ENCODE data around the gene BEST4.
"Not testable (repeated sequence)": the region's sequence is repeated elsewhere in the genome, so short reads cannot be mapped to it uniquely, and the experiment has no call there.

The BEST4 gene

DNA sequence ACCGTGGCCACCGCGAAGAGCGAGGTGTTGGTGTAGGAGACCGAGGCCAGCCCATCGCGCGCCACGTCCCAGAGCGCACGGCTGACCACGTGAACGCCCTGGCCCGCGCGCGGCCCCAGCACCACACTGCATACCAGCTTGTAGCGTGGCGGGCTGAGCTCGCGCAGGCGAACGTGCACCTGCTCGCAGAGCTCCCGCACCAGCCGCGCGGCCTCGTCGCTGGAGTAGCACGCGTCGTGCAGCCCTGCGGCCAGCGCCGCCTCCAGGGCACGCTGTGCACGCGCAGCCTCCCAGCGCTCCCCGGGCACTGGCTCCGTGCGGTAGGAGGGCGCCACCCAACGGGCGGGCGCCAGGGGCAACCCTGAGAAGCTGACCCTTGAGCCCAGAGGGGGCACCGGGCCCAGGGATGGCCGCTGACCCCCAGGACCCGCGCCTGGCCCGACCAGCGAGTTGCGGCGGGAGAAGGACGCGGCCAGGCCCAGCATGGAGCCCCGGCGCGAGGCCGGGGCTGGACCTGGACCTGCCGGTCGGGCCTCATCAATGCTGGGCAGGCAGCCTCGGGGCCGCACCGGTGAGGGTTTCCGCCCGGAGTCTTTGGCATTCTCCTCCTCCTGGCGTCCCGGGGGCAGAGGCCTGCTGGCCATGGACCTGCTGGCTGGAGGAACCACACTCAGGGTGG lies 18.2 kb upstream of the BEST4 start:
- peak overlapping the region; percentile 63 for H3K4me2 ChIP-seq (ENCODE audit: low read length)
- peaks cover 52% of the 10 kb centered on the region for H3K36me3 ChIP-seq (ENCODE audit: insufficient read depth, low read length)
- H3K9me3 ChIP-seq (replicated peaks; ENCODE audit: low read length), result no peaks in the 10 kb centered on the region
- H3K9ac ChIP-seq (ENCODE audit: low read depth, low read length), result peak overlapping the region; percentile 97
- H3K4me1 ChIP-seq (ENCODE audit: control insufficient read depth, insufficient read depth, low read length), result peaks cover 81% of the 10 kb centered on the region
- no peaks in the 10 kb centered on the region for H3K27me3 ChIP-seq (ENCODE audit: control insufficient read depth, insufficient read depth, low read length)
- peak overlapping the region; percentile 43 for H3K4me3 ChIP-seq (ENCODE audit: low read length)

DNA sequence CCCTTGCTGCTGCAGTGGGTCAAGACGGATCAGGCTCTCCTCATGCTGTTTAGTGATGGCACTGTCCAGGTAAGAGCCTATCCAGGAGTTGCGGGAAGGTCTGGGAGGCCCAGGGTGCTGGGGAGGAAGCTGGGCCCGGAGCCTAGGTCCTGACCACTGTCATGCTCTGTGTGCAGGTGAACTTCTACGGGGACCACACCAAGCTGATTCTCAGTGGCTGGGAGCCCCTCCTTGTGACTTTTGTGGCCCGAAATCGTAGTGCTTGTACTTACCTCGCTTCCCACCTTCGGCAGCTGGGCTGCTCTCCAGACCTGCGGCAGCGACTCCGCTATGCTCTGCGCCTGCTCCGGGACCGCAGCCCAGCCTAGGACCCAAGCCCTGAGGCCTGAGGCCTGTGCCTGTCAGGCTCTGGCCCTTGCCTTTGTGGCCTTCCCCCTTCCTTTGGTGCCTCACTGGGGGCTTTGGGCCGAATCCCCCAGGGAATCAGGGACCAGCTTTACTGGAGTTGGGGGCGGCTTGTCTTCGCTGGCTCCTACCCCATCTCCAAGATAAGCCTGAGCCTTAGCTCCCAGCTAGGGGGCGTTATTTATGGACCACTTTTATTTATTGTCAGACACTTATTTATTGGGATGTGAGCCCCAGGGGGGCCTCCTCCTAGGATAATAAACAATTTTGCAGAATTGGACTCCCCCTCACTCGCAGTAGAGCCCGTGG lies 17.5 kb upstream of the BEST4 start:
- H3K9me3 ChIP-seq (replicated peaks; ENCODE audit: low read length), result no peaks in the 10 kb centered on the region
- H3K36me3 ChIP-seq (ENCODE audit: insufficient read depth, low read length), result peaks cover 50% of the 10 kb centered on the region
- H3K4me2 ChIP-seq (ENCODE audit: low read length), result no peak overlapping the region
- peaks cover 75% of the 10 kb centered on the region for H3K4me1 ChIP-seq (ENCODE audit: control insufficient read depth, insufficient read depth, low read length)
- no peak overlapping the region for H3K9ac ChIP-seq (ENCODE audit: low read depth, low read length)
- no peaks in the 10 kb centered on the region for H3K27me3 ChIP-seq (ENCODE audit: control insufficient read depth, insufficient read depth, low read length)
- no peak overlapping the region for H3K4me3 ChIP-seq (ENCODE audit: low read length)

DNA sequence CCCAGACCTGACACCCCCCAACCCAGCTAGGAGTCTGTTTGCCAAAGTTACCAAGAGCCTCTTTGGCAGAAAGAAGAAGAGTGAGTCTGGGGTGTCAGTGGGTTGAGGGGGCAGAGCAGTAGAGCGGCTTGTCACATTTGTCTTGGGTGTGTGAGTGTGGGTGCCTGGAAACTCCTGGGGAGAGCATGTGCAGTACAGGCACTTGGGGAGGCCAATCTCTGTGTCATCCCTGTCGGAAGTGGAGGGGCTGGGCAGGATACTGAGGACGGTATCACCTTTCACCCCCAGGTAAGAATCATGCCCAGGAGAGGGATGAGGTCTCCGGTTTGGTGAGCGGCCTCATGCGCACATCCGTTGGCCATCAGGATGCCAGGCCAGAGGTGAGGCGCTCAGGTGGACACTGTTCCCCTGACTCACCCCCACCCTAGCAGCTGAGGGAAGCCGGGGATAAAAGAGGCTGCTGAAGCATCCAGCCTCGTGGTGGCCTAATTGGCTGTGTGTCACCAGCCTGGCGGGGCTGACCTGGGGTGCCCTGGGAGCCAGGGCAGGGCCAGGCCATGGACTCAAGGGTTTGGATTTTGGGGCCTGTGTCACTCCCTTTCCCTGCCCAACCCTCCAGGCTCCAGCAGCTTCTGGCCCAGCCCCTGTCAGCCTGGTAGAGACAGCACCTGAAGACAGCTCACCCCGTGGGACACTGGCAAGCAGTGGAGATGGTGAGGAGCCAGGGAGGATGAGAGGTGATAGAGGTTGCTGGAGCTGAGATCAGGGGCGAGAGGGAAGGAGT lies 15.5 kb upstream of the BEST4 start:
- Histone ChIP-seq H3K4me3 (ENCODE audit: low read length) (peak overlapping the region; percentile 85), H3K36me3 (ENCODE audit: insufficient read depth, low read length) (peaks cover 49% of the 10 kb centered on the region), H3K4me2 (ENCODE audit: low read length) (peak overlapping the region; percentile 97), H3K9ac (ENCODE audit: low read depth, low read length) (peak overlapping the region; percentile 93), H3K4me1 (ENCODE audit: control insufficient read depth, insufficient read depth, low read length) (peaks cover 62% of the 10 kb centered on the region), H3K9me3 (replicated peaks; ENCODE audit: low read length) (no peaks in the 10 kb centered on the region), H3K27me3 (ENCODE audit: control insufficient read depth, insufficient read depth, low read length) (no peaks in the 10 kb centered on the region)

DNA sequence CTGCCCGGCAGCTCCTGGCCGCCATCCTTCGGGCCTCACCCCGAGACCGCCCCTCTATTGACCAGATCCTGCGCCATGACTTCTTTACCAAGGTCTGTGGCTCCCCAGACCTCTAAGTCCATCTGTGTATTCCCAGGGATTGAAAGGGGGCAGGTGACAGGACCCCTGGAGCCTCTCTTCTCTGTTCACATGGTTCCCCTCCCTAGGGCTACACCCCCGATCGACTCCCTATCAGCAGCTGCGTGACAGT lies 15.0 kb upstream of the BEST4 start:
- H3K4me3 ChIP-seq (ENCODE audit: low read length), result peak overlapping the region; percentile 85
- H3K9me3 ChIP-seq (replicated peaks; ENCODE audit: low read length), result no peaks in the 10 kb centered on the region
- H3K27me3 ChIP-seq (ENCODE audit: control insufficient read depth, insufficient read depth, low read length), result no peaks in the 10 kb centered on the region
- peak overlapping the region; percentile 97 for H3K4me2 ChIP-seq (ENCODE audit: low read length)
- peak overlapping the region; percentile 93 for H3K9ac ChIP-seq (ENCODE audit: low read depth, low read length)
- peaks cover 57% of the 10 kb centered on the region for H3K4me1 ChIP-seq (ENCODE audit: control insufficient read depth, insufficient read depth, low read length)
- H3K36me3 ChIP-seq (ENCODE audit: insufficient read depth, low read length), result peaks cover 49% of the 10 kb centered on the region

DNA sequence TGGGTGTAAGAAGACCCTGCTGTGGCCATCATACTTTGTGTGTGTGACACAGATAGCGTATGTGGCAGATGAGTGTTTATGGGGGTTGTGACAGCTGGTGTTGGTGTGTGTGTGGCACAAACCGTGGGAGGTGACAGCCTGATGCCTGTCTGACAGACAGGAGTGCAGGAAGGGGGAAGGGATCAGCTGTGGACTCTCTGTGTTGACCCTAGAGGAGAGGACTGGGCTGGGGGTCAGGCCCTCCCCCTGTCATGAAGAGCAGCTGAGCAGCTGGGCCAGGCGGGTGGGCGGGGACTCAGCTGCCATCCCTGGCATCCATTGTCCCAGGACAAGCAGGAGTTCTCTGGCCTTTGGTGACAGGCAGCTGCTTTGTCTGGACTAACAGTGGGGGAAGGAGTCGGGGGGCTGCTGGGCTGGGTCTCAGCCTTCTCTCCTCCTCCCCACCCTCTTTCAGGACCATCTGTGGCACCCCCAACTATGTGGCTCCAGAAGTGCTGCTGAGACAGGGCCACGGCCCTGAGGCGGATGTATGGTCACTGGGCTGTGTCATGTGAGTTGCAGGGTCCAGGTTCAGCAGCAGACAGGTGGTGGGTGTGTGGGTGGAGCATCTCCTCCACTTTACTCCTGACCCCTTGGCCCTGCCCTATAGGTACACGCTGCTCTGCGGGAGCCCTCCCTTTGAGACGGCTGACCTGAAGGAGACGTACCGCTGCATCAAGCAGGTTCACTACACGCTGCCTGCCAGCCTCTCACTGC lies 14.5 kb upstream of the BEST4 start:
- peak overlapping the region; percentile 85 for H3K4me3 ChIP-seq (ENCODE audit: low read length)

DNA sequence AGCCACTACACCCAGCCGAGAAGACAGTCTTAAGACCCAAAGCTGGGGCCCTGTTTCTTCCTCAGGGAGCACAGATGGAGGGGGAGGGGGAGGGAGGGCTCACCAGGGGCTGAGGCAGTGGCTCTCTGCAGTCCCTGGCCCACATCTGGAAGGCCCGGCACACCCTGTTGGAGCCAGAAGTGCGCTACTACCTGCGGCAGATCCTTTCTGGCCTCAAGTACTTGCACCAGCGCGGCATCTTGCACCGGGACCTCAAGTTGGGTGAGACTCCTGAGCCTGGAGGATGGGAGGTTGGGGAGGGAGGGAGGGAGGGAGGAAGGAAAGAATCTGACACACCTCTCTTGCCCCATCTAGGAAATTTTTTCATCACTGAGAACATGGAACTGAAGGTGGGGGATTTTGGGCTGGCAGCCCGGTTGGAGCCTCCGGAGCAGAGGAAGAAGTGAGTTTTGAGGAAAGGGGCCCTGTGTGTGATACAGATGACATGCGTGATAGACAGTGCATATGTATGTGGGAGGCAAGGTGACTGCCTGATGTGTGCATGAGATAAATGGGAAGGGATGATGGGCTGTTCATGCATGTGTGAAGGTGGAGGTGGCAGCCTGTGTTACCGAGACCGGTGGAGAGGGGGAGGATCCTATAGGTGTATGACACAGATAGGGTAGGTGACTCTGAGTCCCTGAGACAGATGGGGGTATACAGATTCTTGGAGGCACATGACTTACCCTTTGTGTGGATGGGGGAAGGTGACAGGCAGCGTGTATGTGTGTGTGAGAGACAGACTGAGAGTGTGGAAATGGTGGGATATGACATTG lies 13.7 kb upstream of the BEST4 start:
- Histone ChIP-seq H3K36me3 (ENCODE audit: insufficient read depth, low read length) (peaks cover 46% of the 10 kb centered on the region), H3K4me3 (ENCODE audit: low read length) (peak overlapping the region; percentile 85), H3K9me3 (replicated peaks; ENCODE audit: low read length) (no peaks in the 10 kb centered on the region), H3K4me2 (ENCODE audit: low read length) (peak overlapping the region; percentile 97), H3K4me1 (ENCODE audit: control insufficient read depth, insufficient read depth, low read length) (peaks cover 45% of the 10 kb centered on the region), H3K9ac (ENCODE audit: low read depth, low read length) (peak overlapping the region; percentile 93), H3K27me3 (ENCODE audit: control insufficient read depth, insufficient read depth, low read length) (no peaks in the 10 kb centered on the region)

More for the DNA sequence above, 14.5 kb upstream of the BEST4 start:
- Histone ChIP-seq H3K27me3 (ENCODE audit: control insufficient read depth, insufficient read depth, low read length) (no peaks in the 10 kb centered on the region), H3K9me3 (replicated peaks; ENCODE audit: low read length) (no peaks in the 10 kb centered on the region), H3K36me3 (ENCODE audit: insufficient read depth, low read length) (peaks cover 49% of the 10 kb centered on the region), H3K9ac (ENCODE audit: low read depth, low read length) (peak overlapping the region; percentile 93), H3K4me1 (ENCODE audit: control insufficient read depth, insufficient read depth, low read length) (peaks cover 53% of the 10 kb centered on the region), H3K4me2 (ENCODE audit: low read length) (peak overlapping the region; percentile 97)

DNA sequence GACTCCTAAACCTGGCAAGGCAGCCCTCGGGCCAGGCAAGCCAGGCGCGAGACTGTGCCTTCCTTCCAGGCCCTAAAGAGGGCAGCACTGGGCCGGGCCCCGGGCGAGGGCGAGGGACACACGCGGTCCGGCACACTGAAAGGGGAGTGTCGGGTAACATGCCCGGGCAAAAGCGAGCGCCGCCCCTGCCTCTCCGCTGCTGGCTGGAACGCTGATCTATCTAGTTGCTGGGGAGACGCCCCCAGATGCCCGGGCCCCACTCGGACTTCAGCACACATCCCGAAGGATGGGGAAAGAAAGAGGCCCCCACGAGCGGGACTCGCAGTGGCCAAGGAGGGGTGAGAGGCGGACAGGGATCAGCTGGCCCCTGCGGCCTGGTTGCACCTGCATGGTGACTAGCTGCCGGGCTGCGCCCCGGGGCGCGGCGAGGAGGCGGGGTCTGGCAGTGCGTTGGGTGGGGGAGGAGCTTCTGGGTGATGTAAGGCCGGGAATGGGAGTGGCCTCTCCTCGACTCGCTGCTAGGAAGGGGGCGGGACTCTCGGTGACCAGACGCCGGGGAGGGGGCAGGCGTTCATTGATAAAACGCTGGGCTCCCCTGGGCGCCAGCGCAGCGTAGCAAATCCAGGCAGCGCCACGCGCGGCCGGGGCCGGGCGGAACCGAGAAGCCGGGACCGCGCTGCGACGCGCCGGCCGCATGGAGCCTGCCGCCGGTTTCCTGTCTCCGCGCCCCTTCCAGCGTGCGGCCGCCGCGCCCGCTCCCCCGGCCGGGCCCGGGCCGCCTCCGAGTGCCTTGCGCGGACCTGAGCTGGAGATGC lies 12.0 kb upstream of the BEST4 start, which contains the start of gene PLK3:
Gene PLK3, plus strand, starts transcription at position 608 of the 815 bp plus-strand sequence. Its CDS starts 87 bp downstream, at position 695.
- Histone ChIP-seq H3K27me3 (ENCODE audit: control insufficient read depth, insufficient read depth, low read length) (no peaks in the 10 kb centered on the region), H3K4me2 (ENCODE audit: low read length) (peak within 1 kb of the TSS; percentile 97), H3K9me3 (replicated peaks; ENCODE audit: low read length) (no peaks in the 10 kb centered on the region), H3K4me3 (ENCODE audit: low read length) (peak within 1 kb of the TSS; percentile 85), H3K36me3 (ENCODE audit: insufficient read depth, low read length) (peaks cover 29% of the 10 kb centered on the region), H3K4me1 (ENCODE audit: control insufficient read depth, insufficient read depth, low read length) (peaks cover 31% of the 10 kb centered on the region), H3K9ac (ENCODE audit: low read depth, low read length) (peak within 1 kb of the TSS; percentile 93)

DNA sequence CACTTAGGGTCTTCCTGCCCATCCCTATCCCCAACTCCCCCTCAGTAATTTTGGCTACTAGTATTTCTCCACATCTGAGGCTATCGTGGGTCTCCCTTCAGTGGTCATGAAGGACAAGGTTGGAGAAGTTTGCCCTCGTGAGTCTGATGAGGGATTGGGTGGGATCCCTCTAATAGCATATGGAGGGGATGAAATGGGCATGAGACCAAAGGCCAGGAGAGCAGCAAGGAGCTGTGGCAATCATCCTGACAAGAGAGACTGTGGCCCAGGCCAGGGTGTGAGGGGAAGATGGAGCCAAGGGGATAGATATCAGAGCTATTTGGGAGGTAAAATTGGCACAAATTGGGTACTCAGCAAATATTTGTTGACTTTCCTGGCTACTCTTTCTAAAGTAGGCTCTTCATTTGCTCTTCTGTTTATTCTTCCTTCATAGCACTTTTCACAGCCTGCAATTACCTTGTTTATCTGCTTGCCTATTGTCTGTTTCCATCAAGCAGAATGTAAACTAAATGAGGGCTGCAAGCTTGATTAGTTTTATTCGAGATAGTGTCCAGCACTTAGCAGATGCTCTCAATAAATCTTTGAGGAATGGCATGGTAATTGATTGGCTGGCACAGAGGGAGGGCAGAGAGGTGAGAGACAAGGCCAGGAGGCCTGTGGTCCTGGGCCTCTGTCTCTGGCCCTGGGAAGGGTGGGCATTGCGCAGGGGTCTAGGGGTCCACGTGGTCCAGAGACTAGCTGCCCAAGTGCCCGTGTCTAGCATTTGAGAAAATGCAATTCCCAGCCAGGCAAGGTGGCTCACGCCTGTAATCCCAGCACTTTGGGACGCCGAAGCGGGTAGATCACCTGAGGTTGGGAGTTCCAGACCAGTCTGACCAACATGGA lies 10.8 kb upstream of the BEST4 start:
- Histone ChIP-seq H3K9ac (ENCODE audit: low read depth, low read length) (peak overlapping the region; percentile 93), H3K9me3 (replicated peaks; ENCODE audit: low read length) (no peaks in the 10 kb centered on the region), H3K4me3 (ENCODE audit: low read length) (no peak overlapping the region), H3K36me3 (ENCODE audit: insufficient read depth, low read length) (peaks cover 20% of the 10 kb centered on the region), H3K4me2 (ENCODE audit: low read length) (no peak overlapping the region), H3K27me3 (ENCODE audit: control insufficient read depth, insufficient read depth, low read length) (no peaks in the 10 kb centered on the region), H3K4me1 (ENCODE audit: control insufficient read depth, insufficient read depth, low read length) (peaks cover 27% of the 10 kb centered on the region)

DNA sequence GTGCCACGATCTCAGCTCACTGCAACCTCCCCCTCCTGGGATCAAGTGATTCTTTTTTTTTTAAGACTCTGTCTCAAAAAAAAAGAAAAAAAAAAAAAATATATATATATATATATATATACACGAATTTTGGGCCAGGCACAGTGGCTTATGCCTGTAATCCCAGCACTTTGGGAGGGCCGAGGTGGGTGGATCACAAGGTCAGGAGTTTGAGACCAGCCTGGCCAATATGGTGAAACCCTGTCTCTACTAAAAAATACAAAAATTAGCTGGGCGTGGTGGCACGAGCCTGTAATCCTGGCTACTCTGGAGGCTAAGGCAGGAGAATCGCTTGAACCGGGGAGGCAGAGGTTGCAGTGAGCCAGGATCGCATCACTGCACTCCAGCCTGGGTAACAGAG lies 9.9 kb upstream of the BEST4 start:
- Histone ChIP-seq H3K4me1 (ENCODE audit: control insufficient read depth, insufficient read depth, low read length) (peaks cover 19% of the 10 kb centered on the region), H3K36me3 (ENCODE audit: insufficient read depth, low read length) (peaks cover 12% of the 10 kb centered on the region)
- not testable (repeated sequence) for H3K4me3 ChIP-seq (ENCODE audit: low read length); H3K9ac ChIP-seq (ENCODE audit: low read depth, low read length); H3K4me2 ChIP-seq (ENCODE audit: low read length); H3K9me3 ChIP-seq (replicated peaks; ENCODE audit: low read length); H3K27me3 ChIP-seq (ENCODE audit: control insufficient read depth, insufficient read depth, low read length)

Measured in skeletal muscle satellite cell (primary cell).